ENCODE measurements around the gene IL22RA1.

Gene IL22RA1

DNA sequence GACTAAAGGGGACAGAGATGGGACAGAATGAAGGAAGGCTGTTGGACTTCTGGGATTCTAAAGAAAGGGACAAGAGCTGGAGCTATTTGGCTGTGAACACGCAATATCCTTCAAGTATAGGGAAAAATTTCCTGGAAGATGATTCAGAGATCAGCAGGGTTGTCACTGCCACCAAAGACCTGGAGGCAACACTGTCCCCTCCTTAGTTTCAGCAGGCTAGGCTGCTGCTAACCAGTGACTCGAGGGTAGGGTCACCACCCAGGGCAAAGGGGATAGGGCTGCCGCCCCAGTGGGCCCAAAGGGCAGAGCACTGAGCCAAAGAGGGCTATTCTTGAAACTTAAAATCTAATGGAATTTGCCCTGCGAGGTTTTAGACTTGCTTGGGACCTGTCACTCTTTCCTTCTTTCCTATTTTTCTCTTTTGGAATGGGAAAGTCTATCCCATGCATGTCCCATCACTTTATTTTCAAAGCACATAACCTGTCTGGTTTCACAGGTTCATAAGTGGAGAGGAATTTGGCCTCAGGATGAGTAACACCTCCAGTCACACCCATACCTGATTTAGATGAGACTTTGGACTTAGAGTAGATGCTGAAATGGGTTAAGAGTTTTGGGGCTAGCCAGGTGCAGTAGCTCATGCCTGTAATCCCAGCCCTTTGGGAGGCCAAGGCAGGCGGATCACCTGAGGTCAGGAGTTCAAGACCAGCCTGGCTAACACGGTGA is 32.3 kb upstream of the IL22RA1 start:
- ATAC-seq, result no peak
- Mint-ChIP-seq H3K36me3 (peaks cover 68% of the 10 kb centered on the region), H3K27me3 (no peaks in the 10 kb centered on the region), H3K27ac (peak overlapping the region; percentile 29), H3K9me3 (peaks cover 7% of the 10 kb centered on the region), H3K4me1 (peaks cover 50% of the 10 kb centered on the region), H3K4me3 (no peak overlapping the region)

GRCh38 chr1:24173638-24174575 is 31.0 kb upstream of the IL22RA1 start:
- peaks cover 62% of the 10 kb centered on the region for H3K36me3 Mint-ChIP-seq
- peak overlapping the region; percentile 35 for H3K27ac Mint-ChIP-seq
- no peaks in the 10 kb centered on the region for H3K27me3 Mint-ChIP-seq
- no peak overlapping the region for H3K4me3 Mint-ChIP-seq
- H3K4me1 Mint-ChIP-seq, result peaks cover 38% of the 10 kb centered on the region
- no peak for ATAC-seq
- H3K9me3 Mint-ChIP-seq, result peaks cover 7% of the 10 kb centered on the region

DNA sequence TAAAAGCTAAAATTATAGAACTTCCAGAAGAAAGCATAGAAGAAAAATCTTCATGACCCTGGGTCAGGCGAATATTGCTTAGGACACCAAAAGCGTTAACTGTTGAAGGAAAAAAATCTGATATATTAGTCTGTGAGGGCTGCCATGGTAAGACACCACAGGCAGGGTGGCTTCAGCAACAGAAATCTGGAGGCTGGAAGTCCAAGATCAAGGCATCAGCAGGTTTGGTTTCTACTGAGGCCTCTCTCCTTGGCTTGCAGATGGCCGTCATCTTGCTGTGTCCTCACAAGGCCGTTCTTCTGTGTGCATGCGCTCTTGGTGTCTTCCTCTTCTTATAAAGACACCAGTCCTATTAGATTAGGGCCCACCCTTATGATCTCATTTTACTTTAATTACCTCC is 29.7 kb upstream of the IL22RA1 start:
- Mint-ChIP-seq H3K9me3 (peaks cover 7% of the 10 kb centered on the region), H3K27ac (no peak overlapping the region), H3K27me3 (no peaks in the 10 kb centered on the region), H3K4me3 (no peak overlapping the region), H3K4me1 (peaks cover 35% of the 10 kb centered on the region), H3K36me3 (peaks cover 70% of the 10 kb centered on the region)
- ATAC-seq, result no peak

DNA sequence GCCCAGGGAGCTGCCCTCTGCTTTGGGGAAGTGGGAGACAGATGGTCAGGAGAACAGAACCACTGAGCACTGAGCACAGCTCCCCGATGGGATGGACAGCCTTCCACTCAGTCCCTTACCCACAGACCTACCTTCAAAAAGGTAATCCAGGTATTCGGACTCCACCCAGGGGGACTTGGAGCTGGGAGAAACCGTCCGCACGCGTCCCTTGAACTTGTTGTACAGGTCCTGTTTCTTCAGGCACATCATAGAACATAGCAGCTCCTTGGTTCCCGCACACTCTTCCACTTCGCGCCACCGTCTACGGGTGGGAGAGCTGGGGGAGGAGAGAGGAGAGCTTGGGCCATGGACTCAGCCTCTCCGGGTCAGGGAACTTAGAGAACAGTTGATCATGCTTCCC is 26.3 kb upstream of the IL22RA1 start:
- Mint-ChIP-seq H3K27ac (no peak overlapping the region), H3K4me3 (no peak overlapping the region), H3K9me3 (peaks cover 5% of the 10 kb centered on the region), H3K4me1 (peaks cover 9% of the 10 kb centered on the region), H3K36me3 (peaks cover 60% of the 10 kb centered on the region), H3K27me3 (no peaks in the 10 kb centered on the region)
- no peak for ATAC-seq

DNA sequence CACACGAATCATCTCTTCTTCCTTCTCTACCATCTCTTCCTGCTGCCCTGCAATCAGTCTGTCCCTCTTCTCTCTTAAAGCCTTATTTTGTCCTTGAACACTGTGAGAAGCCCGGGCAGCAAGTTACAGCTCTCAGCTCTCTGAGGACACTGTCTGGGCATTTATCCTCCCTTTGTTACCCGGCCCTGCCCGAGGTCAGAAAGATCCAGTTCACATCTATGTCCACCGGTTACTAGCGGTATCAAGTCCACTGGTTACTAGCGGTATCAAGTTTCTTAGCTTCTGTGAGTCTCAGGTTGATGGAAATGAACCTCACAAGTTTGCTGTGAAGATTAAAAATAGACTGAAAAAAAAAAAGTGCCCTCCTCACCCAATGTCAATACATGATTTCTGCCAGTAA is 25.3 kb upstream of the IL22RA1 start:
- H3K27me3 Mint-ChIP-seq, result no peaks in the 10 kb centered on the region
- no peak for ATAC-seq
- H3K9me3 Mint-ChIP-seq, result no peaks in the 10 kb centered on the region
- H3K27ac Mint-ChIP-seq, result no peak overlapping the region
- H3K4me1 Mint-ChIP-seq, result no peaks in the 10 kb centered on the region
- H3K36me3 Mint-ChIP-seq, result peaks cover 57% of the 10 kb centered on the region
- H3K4me3 Mint-ChIP-seq, result no peak overlapping the region

DNA sequence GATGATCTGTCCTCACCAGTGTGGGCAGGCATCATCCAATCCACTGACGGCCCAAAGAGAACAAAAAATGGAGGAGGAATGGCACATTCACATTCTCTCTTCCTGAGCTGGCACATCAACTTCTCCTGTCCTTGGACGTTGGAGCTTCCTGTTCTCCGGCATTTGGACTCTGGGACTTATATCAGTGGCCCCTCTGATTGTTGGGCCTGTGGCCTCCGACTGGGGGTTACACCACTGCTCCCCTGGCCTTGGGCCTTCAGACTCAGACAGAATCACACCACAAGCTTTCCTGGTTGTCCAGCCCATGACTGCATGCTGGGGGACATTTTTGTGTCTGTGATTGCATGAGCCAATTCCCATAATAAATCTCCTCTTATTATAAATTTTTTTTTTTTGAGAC is 24.1 kb upstream of the IL22RA1 start:
- no peak overlapping the region for H3K4me3 Mint-ChIP-seq
- H3K9me3 Mint-ChIP-seq, result no peaks in the 10 kb centered on the region
- H3K27me3 Mint-ChIP-seq, result no peaks in the 10 kb centered on the region
- no peaks in the 10 kb centered on the region for H3K4me1 Mint-ChIP-seq
- no peak for ATAC-seq
- peaks cover 67% of the 10 kb centered on the region for H3K36me3 Mint-ChIP-seq
- H3K27ac Mint-ChIP-seq, result no peak overlapping the region

- ATAC-seq, result no peak
- Mint-ChIP-seq H3K36me3 (peaks cover 70% of the 10 kb centered on the region), H3K4me3 (no peak overlapping the region), H3K27me3 (no peaks in the 10 kb centered on the region), H3K27ac (peak overlapping the region; percentile 10), H3K4me1 (no peaks in the 10 kb centered on the region), H3K9me3 (no peaks in the 10 kb centered on the region)
These were observed 22.6 kb upstream of the IL22RA1 start for GRCh38 chr1:24165500-24165899.

GRCh38 chr1:24164004-24164403 is 21.1 kb upstream of the IL22RA1 start:
- no peak for ATAC-seq
- no peak overlapping the region for H3K4me3 Mint-ChIP-seq
- H3K4me1 Mint-ChIP-seq, result no peaks in the 10 kb centered on the region
- H3K36me3 Mint-ChIP-seq, result peaks cover 72% of the 10 kb centered on the region
- no peaks in the 10 kb centered on the region for H3K9me3 Mint-ChIP-seq
- H3K27ac Mint-ChIP-seq, result no peak overlapping the region
- H3K27me3 Mint-ChIP-seq, result no peaks in the 10 kb centered on the region

- H3K27ac Mint-ChIP-seq, result peak overlapping the region; percentile 53
- ATAC-seq, result no peak
- H3K4me3 Mint-ChIP-seq, result no peak overlapping the region
- no peaks in the 10 kb centered on the region for H3K4me1 Mint-ChIP-seq
- H3K27me3 Mint-ChIP-seq, result no peaks in the 10 kb centered on the region
- peaks cover 80% of the 10 kb centered on the region for H3K36me3 Mint-ChIP-seq
- no peaks in the 10 kb centered on the region for H3K9me3 Mint-ChIP-seq
These were observed 19.3 kb upstream of the IL22RA1 start for GRCh38 chr1:24162201-24162600.

GRCh38 chr1:24161270-24161669 is 18.3 kb upstream of the IL22RA1 start:
- Mint-ChIP-seq H3K9me3 (no peaks in the 10 kb centered on the region), H3K27ac (no peak overlapping the region), H3K4me3 (no peak overlapping the region), H3K36me3 (peaks cover 83% of the 10 kb centered on the region), H3K4me1 (peaks cover 2% of the 10 kb centered on the region), H3K27me3 (no peaks in the 10 kb centered on the region)
- ATAC-seq, result no peak

DNA sequence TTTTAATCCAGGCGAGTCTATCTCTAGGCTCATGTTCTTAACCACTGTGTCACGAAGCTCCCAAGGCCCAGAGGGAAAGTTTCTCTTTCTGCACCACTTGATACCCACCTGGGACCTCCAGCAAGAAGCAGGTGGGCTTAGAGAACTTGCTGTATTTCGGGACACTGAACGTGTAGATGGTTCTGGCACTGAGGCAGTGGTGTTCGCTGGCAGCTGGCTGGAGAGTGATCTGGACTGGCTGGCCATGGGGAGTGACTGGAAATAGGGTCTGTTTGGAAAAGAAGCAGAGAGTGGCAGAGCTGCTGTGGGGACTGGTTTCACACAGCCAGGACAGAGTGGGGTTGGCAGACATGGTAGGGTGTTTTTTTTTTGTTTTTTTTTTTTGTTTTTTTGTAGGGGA is 16.4 kb upstream of the IL22RA1 start:
- Mint-ChIP-seq H3K27me3 (no peaks in the 10 kb centered on the region), H3K4me1 (peaks cover 18% of the 10 kb centered on the region), H3K27ac (no peak overlapping the region), H3K4me3 (no peak overlapping the region), H3K9me3 (no peaks in the 10 kb centered on the region), H3K36me3 (peaks cover 75% of the 10 kb centered on the region)
- no peak for ATAC-seq

GRCh38 chr1:24157918-24158481 is 15.1 kb upstream of the IL22RA1 start:
- H3K9me3 Mint-ChIP-seq, result no peaks in the 10 kb centered on the region
- H3K27me3 Mint-ChIP-seq, result no peaks in the 10 kb centered on the region
- peaks cover 67% of the 10 kb centered on the region for H3K36me3 Mint-ChIP-seq
- H3K4me1 Mint-ChIP-seq, result peaks cover 24% of the 10 kb centered on the region
- no peak overlapping the region for H3K27ac Mint-ChIP-seq
- ATAC-seq, result no peak
- H3K4me3 Mint-ChIP-seq, result no peak overlapping the region

DNA sequence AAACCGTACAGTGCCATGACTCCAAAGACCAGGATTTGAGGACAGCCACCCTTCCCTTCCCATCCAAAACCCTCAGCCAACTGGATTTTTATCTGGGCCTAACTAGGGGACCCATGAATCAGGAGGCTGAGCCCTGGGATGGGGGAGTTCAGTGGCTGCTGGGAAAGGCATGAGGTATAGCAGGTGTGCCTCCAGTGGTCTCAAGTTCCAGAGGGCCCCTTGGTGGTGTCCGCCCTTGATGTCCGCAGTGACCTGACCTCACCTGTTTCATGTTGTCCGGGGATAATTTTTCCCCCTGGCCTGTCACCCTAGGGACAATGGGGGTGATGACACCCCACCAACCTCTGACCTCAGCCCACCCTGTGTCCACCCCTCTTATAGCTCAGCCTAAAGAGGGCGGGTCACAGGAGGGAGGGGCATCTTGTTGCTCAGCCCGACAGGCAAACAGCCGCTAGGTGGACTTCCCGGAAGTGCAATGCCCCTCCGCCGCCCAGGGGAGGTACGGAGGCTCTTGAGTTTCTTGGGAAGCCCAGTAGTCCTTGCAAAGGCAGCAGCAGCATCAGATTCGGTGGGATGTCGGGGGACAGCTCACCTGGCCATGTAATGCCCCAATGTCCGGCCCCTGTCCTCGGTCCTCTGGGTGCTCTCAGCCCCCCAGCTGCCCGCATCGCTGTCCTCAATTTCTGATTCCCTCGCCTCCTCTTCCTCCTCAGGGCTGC is 13.8 kb upstream of the IL22RA1 start:
- no peaks in the 10 kb centered on the region for H3K9me3 Mint-ChIP-seq
- H3K36me3 Mint-ChIP-seq, result peaks cover 54% of the 10 kb centered on the region
- no peak overlapping the region for H3K27ac Mint-ChIP-seq

DNA sequence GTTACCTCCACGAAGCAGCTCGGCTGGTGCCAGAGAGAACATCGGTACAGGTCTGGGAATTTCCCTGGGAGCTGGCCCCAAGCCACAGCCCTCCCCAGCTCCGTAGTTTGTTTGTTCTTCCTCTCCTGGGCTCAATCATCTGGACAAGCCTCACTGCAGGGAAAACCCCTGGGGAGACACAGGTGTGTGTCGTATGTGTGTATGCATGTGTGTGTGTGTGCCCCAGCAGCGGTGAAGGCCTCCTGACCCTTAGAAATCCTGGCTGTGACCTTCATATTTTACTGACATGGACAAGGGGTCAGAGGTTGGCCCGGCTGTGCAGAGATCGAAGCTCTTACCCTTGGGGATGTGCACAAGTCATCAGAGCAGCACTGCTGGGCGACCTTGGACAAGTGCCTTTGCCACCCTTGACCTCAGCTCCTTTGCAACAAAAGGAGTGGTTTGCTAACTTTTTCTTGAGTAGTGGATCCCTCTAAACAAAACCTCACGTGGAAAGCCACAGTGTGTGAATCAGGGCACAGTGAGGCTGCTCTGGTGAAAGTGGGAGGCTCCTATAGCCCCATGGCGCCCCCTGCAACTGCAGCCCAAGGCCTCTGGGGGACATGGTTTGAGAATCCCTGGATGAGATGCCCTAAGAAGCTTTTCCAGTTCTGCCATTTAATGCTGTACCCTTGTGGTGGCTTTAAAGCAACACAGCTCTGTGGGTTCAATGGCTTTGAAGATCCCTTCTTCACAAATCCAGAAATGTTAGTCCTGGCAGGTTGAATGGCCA is 12.3 kb upstream of the IL22RA1 start:
- no peak overlapping the region for H3K4me3 Mint-ChIP-seq
- peak overlapping the region; percentile 67 for H3K27ac Mint-ChIP-seq
- peaks cover 47% of the 10 kb centered on the region for H3K36me3 Mint-ChIP-seq
- no peak for ATAC-seq
- no peaks in the 10 kb centered on the region for H3K27me3 Mint-ChIP-seq
- no peaks in the 10 kb centered on the region for H3K9me3 Mint-ChIP-seq
- peaks cover 44% of the 10 kb centered on the region for H3K4me1 Mint-ChIP-seq

More for the DNA sequence above, 13.8 kb upstream of the IL22RA1 start:
- no peak overlapping the region for H3K4me3 Mint-ChIP-seq
- peaks cover 32% of the 10 kb centered on the region for H3K4me1 Mint-ChIP-seq
- no peak for ATAC-seq
- H3K27me3 Mint-ChIP-seq, result no peaks in the 10 kb centered on the region

Data from stimulated activated memory B cell treated with anti-CD40 and anti-IgM and Interleukin-4, amounts not matched to agents 10 μg/mL and 1 μg/mL and 100 μg/mL, for 72 hours (primary cell).